Regular cardiac myocyte (primary cell): Measurements from ENCODE around the gene CABP2. TPM values are rescaled to one million over a fixed set of nuclear protein-coding genes. Genes with fewer than 3 reads are reported as not detected.

Experiments used
- total RNA-seq: library from RNA; depleted of rRNA; stranded (reverse); fragments of >200 nt; gene quantifications from 2 replicates; pipeline ENCODE4 v1.2.3, GENCODE V29; 2014

The CABP2 gene
- total RNA-seq: not detected in 2 replicates

DNA sequence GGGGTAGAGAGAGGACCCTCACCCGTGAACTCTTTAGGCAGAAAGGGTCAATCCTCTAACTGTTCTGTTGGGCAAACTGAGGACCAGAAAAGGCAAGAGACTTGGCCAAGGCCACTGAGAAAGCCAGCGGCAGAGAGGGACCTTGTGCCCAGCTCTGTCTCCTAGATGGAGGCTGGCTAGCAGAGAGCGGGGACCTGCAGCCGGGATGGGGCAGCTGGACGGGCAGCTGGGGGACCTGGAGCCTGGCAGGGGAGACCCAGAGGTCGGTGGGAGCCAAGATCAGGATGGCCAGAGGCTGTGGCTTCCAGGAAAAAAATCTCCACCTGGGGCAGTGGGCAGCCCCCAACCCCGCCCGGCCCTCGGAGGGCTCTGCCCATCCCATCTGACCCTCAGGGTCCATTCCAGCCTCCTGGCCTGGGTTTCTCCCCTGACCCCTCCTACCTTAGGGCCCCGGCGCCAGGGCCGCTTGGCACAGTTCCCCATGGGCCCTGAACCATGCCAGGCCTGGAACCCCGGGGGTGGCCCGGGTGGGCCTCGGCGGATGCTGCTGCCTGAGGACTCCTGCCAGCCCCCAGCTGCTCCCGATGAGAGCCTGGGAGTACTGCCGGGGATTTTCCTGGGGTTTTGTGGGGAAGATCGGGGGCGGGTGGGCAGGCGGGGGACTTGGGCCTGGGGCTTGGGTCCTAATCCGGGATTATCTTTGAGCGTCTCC, at the start of gene CABP2:
CABP2 (minus strand) TSS at position 603 of the 712 bp plus-strand sequence; CDS start at position 483, 120 bp downstream.

DNA sequence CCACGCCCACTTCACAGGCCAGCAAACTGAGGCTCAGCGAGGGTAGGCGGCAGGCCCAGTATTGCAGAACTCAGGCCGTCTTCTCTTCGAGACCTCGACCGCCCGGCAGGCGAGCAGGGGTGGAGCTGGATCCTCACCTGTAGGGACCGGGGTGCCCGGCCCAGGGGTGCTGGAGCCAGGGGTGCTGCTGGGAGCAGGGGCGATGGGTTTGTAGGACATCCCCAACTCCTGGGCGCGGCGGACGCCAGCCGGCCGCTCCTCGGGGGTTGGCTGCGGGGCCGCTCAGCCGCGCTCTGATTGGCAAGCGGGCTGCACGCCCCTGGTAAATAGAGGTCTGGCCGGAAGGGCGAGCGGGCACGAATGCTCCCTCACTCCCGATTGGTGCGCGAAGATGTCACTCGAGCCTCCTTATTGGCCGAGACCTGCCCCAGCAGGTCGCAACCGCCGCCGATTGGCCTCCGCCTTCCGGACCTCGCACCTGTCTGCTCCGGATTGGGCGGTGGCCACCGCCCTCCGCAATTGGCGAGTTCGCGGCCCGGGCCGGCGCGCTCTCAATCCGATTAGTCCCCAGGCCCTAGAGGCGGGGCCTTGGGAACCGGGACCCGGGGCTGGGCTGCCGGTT, 15.3 kb downstream of the CABP2 start, which contains the start of gene CDK2AP2:
CDK2AP2 (minus strand) TSS at position 299 of the 622 bp plus-strand sequence; CDS start at position 219, 80 bp downstream.

GRCh38 chr11:67504950-67505581, 18.2 kb downstream of the CABP2 start, which contains the start of gene PITPNM1:
PITPNM1 (minus strand) TSS chr11:67505363; CDS start chr11:67504180, 1,183 bp downstream.

DNA sequence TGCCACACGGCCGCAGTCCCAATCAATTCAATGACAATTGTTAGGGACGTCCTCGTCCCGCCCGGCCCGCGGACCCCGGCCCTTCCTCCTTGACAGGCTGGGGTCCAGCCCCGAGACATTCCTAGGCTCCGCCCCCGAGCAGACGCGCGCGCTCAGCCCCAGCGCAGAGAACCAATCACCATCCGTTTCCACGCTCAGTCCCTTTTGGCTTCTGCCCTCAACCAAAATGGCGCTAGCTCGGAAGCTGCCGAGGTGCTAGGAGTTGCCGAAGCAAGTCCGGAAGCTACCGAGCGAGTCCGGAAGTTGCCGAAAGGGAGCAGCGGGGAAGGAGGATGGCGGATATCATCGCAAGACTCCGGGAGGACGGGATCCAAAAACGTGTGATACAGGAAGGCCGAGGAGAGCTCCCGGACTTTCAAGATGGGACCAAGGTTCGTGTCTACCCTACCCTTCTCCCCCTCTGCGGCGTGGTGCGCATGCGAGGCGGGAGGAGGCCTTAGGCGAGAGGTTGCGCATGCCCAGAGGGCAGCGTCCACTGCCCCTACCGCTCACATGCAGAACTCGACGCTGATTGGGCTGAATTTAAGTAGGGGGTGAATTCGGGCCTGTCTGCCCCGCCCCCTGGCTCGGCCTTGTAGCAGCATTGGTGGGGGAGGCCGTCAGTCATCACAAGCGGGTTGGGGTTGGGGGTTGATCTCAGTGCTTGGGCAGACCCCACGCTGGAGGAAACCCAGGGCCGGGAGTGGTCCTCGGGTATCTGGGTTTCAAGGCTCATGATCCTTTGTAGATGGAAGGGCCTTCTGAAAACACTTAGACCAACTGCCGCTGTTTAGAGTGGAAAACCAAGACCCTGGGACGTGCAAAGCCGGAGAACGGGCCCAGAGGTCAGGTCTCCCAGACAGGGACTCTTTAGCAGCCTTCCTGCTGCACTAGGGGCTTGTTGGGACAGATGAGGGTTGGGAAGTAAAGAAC, 40.1 kb downstream of the CABP2 start, which contains the start of gene AIP:
AIP (plus strand) TSS at position 200 of the 972 bp plus-strand sequence; CDS start at position 333, 133 bp downstream.

Other genes starting within 250 kb of the CABP2 start
- gene ANKRD13D, start 234.1 kb downstream of the CABP2 start, total RNA-seq: 33.3 and 33.7 TPM in 2 replicates
- 5.6 and 14.9 TPM in 2 replicates for gene SSH3, start 219.9 kb downstream of the CABP2 start, total RNA-seq
- gene POLD4, start 169.9 kb downstream of the CABP2 start, total RNA-seq: 58.6 and 74.8 TPM in 2 replicates
- gene CLCF1, start 149.8 kb downstream of the CABP2 start, total RNA-seq: 3.4 and 7.1 TPM in 2 replicates
- gene RAD9A, start 131.5 kb downstream of the CABP2 start, total RNA-seq: 3.3 and 6.2 TPM in 2 replicates
- 87.7 and 243 TPM in 2 replicates for gene PPP1CA, start 121.6 kb downstream of the CABP2 start, total RNA-seq
- not detected in 2 replicates for gene TBC1D10C, start 119.4 kb downstream of the CABP2 start, total RNA-seq
- 0.19 and 0.28 TPM in 2 replicates for gene CARNS1, start 107.8 kb downstream of the CABP2 start, total RNA-seq
- gene RPS6KB2, start 95.0 kb downstream of the CABP2 start, total RNA-seq: 29.6 and 50.6 TPM in 2 replicates
- 0.19 and 0.28 TPM in 2 replicates for gene PTPRCAP, start 85.8 kb downstream of the CABP2 start, total RNA-seq
- 90.7 and 149 TPM in 2 replicates for gene CORO1B, start 80.0 kb downstream of the CABP2 start, total RNA-seq
- not detected in 2 replicates for gene GPR152, start 70.7 kb downstream of the CABP2 start, total RNA-seq
- 0.28 and 0.38 TPM in 2 replicates for gene CABP4, start 68.1 kb downstream of the CABP2 start, total RNA-seq
- gene TMEM134, start 54.2 kb downstream of the CABP2 start, total RNA-seq: 20.3 and 30.7 TPM in 2 replicates
- gene AIP, start 40.4 kb downstream of the CABP2 start, total RNA-seq: 69.1 and 75.7 TPM in 2 replicates
- 16.1 and 18.3 TPM in 2 replicates for gene PITPNM1, start 18.1 kb downstream of the CABP2 start, total RNA-seq
- gene CDK2AP2, start 15.3 kb downstream of the CABP2 start, total RNA-seq: 16.6 and 20.9 TPM in 2 replicates
- gene GSTP1, start 60.4 kb upstream of the CABP2 start, total RNA-seq: 709 and 1,193 TPM in 2 replicates
- gene NDUFV1, start 83.5 kb upstream of the CABP2 start, total RNA-seq: 142 and 188 TPM in 2 replicates
- 2.5 and 8.8 TPM in 2 replicates for gene NUDT8, start 106.5 kb upstream of the CABP2 start, total RNA-seq
- gene TBX10, start 116.3 kb upstream of the CABP2 start, total RNA-seq: not detected in 2 replicates
- gene ACY3, start 127.3 kb upstream of the CABP2 start, total RNA-seq: not detected in 2 replicates
- gene ALDH3B2, start 151.2 kb upstream of the CABP2 start, total RNA-seq: not detected in 2 replicates